ENCODE results near the gene PTPN9.
"Not testable (repeated sequence)": the region's sequence is repeated elsewhere in the genome, so short reads cannot be mapped to it uniquely, and the experiment has no call there.

Gene PTPN9

DNA sequence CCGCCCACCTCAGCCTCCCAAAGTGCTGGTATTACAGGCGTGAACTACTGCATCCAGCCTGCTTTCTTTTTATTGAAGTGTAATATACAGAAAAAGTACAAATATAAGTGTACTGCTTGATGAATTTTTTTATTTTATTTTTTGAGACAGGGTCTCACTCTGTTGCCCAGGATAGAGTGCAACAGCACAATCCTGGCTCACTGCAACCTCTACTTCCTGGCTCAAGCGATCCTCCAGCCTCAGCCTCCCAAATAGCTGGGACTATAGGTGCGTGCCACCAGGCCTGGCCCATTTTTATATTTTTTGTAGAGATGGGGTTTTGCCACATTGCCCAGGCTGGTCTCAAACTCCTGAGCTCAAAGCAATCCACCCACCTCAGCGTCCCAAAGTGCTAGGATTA is 3.8 kb upstream of the PTPN9 start:
- DNase-seq: not testable (repeated sequence)

DNA sequence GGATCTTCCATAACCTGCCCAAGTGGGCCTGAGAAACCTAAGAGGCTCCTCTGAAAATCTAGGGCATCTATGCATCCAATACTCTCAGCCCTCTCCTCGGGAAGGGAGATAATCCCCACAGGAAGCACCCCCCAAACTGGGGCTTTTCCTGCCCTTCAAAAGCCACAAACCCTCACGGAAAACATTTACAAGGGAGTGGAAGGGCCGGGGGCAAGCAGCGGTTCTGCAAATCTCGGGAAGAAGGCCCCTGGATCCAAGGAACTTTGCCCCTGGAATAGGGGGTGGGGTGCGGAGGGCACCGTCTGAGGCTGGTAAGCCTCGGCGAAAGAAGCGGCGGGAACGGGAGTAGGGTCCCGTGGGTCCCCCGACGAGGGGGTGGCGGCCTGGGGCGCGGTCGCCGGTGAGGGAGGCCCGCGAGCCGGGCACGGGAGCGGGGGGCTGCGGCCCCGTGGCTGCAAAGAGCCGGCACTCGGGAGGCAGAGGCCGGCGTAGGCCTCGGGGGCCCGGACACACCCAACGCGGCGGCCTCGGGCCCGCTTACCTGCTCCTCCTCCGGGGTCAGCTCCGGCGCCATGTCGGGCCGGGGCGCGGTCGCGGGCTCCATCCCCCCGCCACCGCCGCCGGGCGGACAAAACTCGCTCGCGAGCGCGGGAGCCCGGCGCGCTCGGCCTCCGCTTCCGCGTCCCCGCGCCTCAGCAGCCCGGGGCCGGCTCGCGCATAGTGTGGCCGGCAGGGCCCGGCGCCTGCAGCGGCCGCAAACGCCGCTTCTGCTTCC is 755 bp downstream of the PTPN9 start:
- DNase-seq: no peak

- DNase-seq: no peak
Observed at GRCh38 chr15:75577401-75578172, 1.5 kb downstream of the PTPN9 start.

DNA sequence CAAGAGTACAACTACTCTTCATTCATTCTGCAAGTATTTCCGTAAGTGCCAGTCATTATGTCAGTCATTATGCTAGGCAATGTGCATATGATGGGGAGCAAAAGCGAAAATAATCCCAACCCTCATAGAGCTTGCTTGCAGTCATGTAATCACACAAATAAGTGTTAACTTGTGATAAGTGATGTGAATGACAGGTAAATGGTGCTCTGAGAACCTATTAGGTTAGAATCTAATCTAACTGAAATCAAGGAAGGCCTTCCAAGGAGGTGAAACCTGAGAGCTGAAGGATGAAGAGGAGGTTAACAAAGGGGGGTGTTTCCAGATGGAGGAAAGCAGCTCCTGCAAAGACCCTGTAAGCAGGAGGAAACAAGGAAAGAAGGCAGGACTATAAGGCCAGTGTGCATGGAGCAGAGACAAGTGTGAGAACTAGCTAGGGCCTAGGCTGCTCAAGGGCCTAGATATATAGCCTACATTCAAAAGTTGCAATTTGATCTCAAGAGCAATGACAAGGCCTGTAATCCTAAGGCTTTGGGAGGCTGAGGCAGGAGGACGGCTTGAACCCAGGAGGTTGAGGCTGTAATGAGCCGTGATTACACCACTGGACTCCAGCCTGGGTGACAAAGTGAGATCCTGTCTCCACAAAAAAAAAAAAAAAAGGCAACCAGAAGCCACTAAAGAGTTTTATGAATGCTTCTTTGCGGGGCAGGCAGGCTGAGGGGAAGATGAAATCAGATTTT is 5.3 kb downstream of the PTPN9 start:
- DNase-seq: no peak

GRCh38 chr15:75570126-75570845 is 8.8 kb downstream of the PTPN9 start:
- DNase-seq: no peak

DNA sequence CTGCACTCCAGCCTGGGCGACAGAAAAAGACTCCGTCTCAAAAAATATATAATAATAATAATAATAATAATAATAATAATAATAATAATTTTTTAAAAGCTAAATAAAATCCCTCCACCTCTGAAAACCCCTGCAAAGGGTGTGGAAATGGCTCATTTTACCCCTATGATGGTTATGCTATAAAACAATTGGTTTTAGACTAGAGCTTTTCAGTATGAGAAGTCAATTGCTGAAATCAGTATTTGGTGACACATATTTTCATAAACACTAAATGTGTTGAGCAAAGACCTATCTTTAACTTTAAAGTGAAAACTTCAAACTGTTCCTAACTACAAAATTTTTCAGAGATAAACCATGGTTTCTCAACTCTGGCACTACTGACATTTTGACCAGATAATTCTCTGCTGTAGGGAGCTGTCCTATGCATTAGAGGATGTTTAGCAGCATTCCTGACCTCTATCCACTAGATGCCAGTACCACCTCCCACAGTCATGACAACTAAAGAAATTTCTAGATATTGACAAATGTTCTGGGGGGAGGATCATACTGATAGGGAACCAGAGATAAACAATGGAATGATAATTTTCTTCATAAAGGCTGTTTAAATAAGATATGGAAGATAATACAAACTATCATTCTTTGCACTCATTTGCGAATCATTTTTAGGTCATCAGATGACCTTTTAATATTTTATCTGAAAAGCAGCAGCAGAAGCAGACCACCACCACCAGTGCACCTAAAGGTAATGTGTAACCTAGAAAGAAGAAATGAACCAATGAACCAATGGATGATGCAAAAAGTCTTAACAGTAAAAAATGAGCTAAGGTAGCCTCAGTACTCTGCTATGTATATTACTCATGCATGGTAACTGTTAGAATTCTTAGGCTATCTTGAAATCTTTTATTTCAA is 13.8 kb downstream of the PTPN9 start:
- no peak for DNase-seq

DNA sequence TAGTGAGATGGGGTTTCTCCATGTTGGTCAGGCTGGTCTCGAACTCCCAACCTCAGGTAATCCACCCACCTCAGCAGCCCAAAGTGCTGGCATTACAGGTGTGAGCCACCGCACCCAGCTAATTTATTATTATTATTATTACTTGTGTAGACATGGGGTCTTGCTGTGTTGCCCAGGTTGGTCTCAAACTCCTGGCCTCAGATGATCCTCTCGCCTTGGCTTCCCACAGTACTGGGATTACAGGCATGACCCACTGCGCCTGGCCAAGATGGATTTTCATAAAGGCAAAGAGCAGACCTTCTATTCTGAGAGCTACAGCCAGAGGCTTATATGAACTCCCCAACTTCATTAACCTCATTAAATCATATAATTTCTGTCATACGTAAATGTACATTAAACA is 17.2 kb downstream of the PTPN9 start:
- no peak for DNase-seq

DNA sequence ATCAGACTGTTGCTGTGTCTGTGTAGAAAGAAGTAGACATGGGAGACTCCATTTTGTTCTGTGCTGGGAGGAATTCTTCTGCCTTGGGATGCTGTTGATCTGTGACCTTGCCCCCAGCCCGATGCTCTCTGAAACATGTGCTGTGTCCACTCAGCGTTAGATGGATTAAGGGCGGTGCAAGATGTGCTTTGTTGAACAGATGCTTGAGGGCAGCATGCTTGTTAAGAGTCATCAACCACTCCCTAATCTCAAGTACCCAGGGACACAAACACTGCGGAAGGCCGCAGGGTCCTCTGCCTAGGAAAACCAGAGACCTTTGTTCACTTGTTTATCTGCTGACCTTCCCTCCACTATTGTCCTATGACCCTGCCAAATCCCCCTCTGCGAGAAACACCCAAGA is 19.8 kb downstream of the PTPN9 start:
- DNase-seq: not testable (repeated sequence)

DNA sequence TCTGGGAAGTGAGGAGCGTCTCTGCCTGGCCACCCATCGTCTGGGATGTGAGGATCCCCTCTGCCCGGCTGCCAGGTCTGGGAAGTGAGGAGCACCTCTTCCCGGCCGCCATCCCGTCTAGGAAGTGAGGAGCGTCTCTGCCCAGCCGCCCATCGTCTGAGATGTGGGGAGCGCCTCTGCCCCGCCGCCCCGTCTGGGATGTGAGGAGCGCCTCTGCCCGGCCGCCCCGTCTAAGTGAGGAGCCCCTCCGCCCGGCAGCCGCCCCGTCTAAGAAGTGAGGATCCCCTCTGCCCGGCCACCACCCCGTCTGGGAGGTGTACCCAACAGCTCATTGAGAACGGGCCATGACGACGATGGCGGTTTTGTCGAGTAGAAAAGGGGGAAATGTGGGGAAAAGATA is 20.2 kb downstream of the PTPN9 start:
- not testable (repeated sequence) for DNase-seq

DNA sequence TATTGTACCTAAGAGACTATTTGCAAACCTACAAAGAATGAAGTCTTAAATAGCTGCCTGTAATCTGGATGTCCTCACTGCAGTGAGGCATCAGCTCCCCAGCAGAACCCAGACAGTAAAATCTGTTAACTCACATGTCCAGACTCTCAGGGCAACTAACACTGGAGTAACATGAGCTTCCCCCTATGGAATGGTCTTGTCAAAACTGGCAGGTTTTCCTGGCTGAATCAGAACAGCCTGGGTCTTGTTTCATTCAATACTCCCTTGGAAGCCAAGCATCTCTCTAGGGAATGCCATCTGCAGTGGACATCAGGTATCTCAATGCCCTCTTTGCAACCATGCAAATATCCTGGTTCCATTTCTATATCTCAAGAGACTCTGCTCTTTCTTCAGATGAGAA is 24.4 kb downstream of the PTPN9 start:
- no peak for DNase-seq

DNA sequence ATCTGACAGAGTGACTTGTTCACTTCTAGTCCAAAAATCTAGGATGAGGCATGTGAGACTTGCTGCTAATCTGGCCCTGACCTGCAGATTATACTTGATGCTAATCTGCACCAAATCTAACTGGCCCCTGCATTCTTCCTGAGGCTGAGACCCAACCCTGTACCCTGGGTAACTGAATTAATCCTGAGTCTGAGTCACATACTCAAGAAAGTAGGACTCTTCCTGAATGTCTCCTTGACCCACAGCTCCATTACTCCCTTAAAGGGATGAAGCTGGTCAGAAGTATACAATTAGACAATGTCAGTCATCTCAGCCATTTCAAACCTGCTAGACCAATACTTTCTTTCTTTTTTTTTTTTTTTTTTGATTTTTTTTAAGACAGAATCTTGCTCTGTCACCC is 25.5 kb downstream of the PTPN9 start:
- DNase-seq: no peak

DNA sequence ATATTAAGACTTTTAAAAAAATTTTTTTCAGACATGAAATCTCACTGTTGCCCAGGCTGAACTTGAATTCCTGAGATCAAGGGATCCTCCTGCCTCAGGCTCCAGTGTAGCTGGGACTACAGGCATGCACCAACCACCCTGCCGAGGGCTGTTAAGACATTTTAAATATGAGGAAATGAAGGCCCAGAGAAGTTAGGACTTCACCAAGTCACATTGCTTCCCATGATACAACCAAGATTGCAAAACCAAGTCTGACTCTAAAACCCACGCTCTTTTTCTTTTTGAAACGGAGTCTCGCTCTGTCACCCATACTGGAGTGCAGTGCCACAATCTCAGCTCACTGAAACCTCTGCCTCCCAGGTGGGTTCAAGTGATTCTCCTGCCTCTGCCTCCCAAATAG is 28.0 kb downstream of the PTPN9 start:
- DNase-seq: no peak

GRCh38 chr15:75545064-75545463 is 34.1 kb downstream of the PTPN9 start:
- DNase-seq: no peak

GRCh38 chr15:75544359-75544758 is 34.8 kb downstream of the PTPN9 start:
- DNase-seq: no peak

GRCh38 chr15:75542949-75543545 is 36.1 kb downstream of the PTPN9 start:
- not testable (repeated sequence) for DNase-seq

DNA sequence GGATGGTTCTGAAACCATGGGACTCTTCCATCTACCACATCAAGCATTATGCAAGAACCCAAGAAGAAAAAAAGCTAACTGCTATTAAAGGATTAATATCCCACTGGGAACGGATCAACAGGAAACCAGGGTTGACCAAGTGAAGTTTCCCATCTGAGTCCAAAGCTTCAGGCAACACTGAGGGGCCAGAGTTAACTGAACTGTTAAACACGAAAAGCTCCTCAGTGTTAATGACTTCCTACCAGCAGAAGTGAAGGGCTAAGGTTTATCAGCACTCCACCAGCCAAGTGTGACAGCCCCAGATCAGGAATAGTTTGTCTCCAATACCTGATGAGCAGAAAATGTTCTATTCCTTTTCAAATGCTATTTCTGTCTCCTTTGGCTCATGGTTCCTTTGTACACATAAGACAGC is 36.7 kb downstream of the PTPN9 start:
- no peak for DNase-seq

DNA sequence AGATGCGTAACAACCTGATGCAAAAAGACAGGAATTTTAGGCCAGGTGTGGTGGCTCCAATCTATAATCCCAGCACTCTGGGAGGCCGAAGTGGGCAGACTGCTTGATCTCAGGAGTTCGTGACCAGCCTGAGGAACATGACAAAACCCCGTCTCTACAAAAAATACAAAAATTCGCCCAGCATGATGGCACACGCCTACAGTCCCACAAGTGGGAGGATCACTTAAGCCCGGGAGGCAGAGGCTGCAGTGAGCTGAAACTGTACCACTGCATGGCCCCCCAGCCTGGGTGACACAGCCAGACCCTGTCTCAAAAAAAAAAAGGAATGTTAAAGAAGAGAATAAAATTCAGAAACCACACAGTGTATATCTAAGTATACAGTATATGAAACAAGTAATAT is 40.7 kb downstream of the PTPN9 start:
- DNase-seq: no peak

GRCh38 chr15:75533945-75534344 is 45.2 kb downstream of the PTPN9 start:
- no peak for DNase-seq

DNA sequence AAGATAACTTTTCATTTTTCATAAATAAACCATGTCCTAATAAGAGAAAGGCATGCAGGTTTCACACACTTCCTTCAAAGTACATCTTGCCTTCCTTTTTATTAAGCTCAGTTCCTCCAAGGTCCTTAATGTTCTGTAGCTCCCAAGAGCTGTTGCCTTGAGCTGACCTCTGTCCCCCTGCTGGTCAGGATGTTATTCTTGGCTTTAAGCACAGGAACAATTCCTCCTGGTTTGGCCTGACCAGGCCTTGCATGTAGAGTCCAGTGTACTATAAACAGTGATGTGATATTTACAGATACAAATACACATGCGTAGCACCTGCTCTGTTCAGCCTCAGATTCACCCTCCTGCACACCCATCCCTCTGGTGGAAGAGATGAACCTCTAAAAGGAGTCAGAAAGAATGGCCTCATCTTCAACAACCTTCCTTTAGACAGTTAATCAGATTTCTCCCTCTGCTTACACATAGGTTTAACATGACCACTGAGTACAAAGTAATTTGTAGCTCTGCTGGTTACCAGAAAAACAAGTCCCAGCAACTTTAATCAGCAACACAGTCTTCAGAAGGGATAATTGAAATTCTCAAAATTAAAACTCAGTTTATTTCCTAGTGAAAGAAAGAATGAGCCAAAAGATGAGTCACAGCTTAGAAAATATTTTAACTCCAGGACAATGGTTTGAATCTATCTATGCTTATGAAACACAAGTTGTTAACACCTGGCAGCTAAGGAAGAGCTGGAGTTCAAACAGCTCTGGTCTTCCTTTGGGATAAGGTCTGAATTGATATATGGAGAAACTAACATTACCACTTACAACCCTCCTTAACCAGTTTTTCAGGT is 46.5 kb downstream of the PTPN9 start:
- DNase-seq: no peak

DNA sequence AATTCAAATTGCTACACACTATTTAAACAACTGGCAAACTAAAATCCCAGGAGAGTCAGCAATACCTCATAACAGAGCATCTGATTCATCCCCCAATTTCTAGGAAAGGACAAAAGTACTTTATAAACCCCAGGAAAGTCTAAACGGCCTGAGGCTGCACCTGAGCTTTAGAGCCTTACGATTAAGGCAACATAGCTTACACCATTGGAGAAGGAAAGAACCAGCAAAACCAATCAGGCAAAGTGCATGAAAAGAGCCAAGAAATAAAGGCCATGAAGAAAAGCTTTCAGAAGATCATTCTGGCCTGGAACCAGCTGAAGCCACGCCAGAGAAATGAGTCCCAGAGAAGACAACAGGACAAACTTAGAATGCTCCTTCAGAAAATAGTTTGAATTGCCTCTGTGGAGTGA is 48.1 kb downstream of the PTPN9 start:
- DNase-seq: no peak

DNA sequence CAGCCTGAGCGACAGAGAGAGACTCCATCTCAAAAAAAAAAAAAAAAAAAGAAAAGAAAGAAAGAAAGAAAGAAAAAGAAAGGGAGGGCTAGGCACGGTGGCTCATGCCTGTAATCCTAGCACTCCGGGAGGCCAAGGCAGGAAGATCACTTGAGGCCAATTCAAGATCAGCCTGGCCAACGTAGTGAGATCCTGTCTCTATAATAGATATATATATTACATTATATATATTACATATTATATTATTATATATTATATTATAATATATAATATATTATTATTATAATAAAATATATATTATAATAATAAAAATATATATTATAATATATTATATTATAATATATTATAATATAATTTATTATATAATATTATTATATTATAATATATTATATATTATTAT is 48.9 kb downstream of the PTPN9 start:
- no peak for DNase-seq
